Hepatocyte (in vitro differentiated cells): ENCODE results near the gene AGAP2. TPM values are rescaled to one million over a fixed set of nuclear protein-coding genes. Genes with fewer than 3 reads are reported as not detected.

Experiments
- DNase-seq: peaks from one replicate; pipeline ENCODE4 v3.0.0-alpha.2; 2016; ENCODE audit warnings: low spot score
- H2AFZ ChIP-seq: fragments of 200-600 bp; sonication (generic); 2 replicates; pipeline ENCODE4 v1.6.0; 2016; ENCODE audit warnings: antibody characterized with exemption, mild to moderate bottlenecking
- H3K27ac ChIP-seq: fragments of 200-600 bp; sonication (generic); 2 replicates; pipeline ENCODE4 v1.5.1; 2016; ENCODE audit warnings: mild to moderate bottlenecking
- H3K27me3 ChIP-seq: fragments of 200-600 bp; sonication (generic); 2 replicates; pipeline ENCODE4 v1.6.1; 2016
- H3K36me3 ChIP-seq: fragments of 200-600 bp; sonication (generic); replicated peaks from 2 replicates; pipeline ENCODE4 v1.5.1; 2016; ENCODE audit warnings: low read depth; ENCODE audit not compliant: insufficient read depth
- H3K4me1 ChIP-seq: fragments of 200-600 bp; sonication (generic); 2 replicates; pipeline ENCODE4 v1.5.1; 2016; ENCODE audit warnings: mild to moderate bottlenecking, moderate library complexity; ENCODE audit not compliant: insufficient read depth
- H3K4me2 ChIP-seq: fragments of 200-600 bp; sonication (generic); 2 replicates; pipeline ENCODE4 v1.6.0; 2016
- H3K4me3 ChIP-seq: fragments of 200-600 bp; sonication (generic); 2 replicates; pipeline ENCODE4 v1.5.1; 2016; ENCODE audit warnings: mild to moderate bottlenecking
- H3K79me2 ChIP-seq: fragments of 200-600 bp; sonication (generic); 2 replicates; pipeline ENCODE4 v1.6.0; 2017; ENCODE audit warnings: mild to moderate bottlenecking
- H3K9me2 ChIP-seq: fragments of 200-600 bp; sonication (generic); replicated peaks from 2 replicates; pipeline ENCODE4 v1.6.0; 2017; ENCODE audit warnings: mild to moderate bottlenecking; ENCODE audit not compliant: insufficient read depth
- H3K9me3 ChIP-seq: fragments of 200-600 bp; sonication (generic); 2 replicates; pipeline ENCODE4 v1.5.1; 2016; ENCODE audit warnings: low read depth, mild to moderate bottlenecking
- H4K20me1 ChIP-seq: fragments of 200-600 bp; sonication (generic); 2 replicates; pipeline ENCODE4 v1.6.0; 2016; ENCODE audit warnings: mild to moderate bottlenecking; ENCODE audit not compliant: insufficient read depth, poor library complexity, severe bottlenecking
- CTCF ChIP-seq: fragments of 200-600 bp; sonication (generic); IDR thresholded peaks from 2 replicates; pipeline ENCODE4 v1.5.1; 2016; ENCODE audit warnings: antibody characterized with exemption, mild to moderate bottlenecking; ENCODE audit not compliant: poor library complexity
- EZH2 ChIP-seq: fragments of 200-600 bp; sonication (generic); IDR thresholded peaks from 2 replicates; pipeline ENCODE4 v1.6.1; 2016; ENCODE audit warnings: antibody characterized with exemption, mild to moderate bottlenecking, borderline replicate concordance
- EZH2phosphoT487 ChIP-seq: fragments of 200-600 bp; sonication (generic); IDR thresholded peaks from one replicate; pipeline ENCODE4 v1.6.1; 2018; ENCODE audit warnings: antibody characterized with exemption, mild to moderate bottlenecking, low read depth, moderate library complexity; ENCODE audit not compliant: unreplicated experiment, severe bottlenecking
- WGBS: methylation state at CpG from one replicate; pipeline ENCODE4 v1.1.6; 2016; ENCODE audit warnings: low lambda C conversion rate; ENCODE audit errors: missing lambda C conversion rate; 5-methylcytosine and 5-hydroxymethylcytosine counted together
- polyA plus RNA-seq: library from polyadenylated mRNA; unstranded; fragments of >200 nt; fragmentation: Nextera tagmentation; extraction: Ambion mirVana; gene quantifications from 2 replicates; pipeline ENCODE4 v1.2.1, GENCODE V29; 2016
- total RNA-seq: library from RNA; depleted of rRNA; stranded (reverse); fragments of >200 nt; gene quantifications from 2 replicates; pipeline ENCODE4 v1.2.3, GENCODE V29; 2014

The AGAP2 gene
- total and polyA plus RNA-seq, 2 experiments from 2014 or later, result 0.04 to 0.33 TPM

GRCh38 chr12:57731411-57732080 lies 7.0 kb downstream of the AGAP2 start:
- Histone ChIP-seq H3K4me2 (no peak overlapping the region), H3K4me3 (no peak overlapping the region), H3K4me1 (peaks cover 16% of the 10 kb centered on the region), H2AFZ (no peak overlapping the region), H3K9me3 (no peaks in the 10 kb centered on the region), H3K79me2 (no peaks in the 10 kb centered on the region), H3K9me2 (no peaks in the 10 kb centered on the region), H4K20me1 (no peaks in the 10 kb centered on the region), H3K27me3 (peaks cover 96% of the 10 kb centered on the region), H3K36me3 (no peaks in the 10 kb centered on the region), H3K27ac (no peak overlapping the region)
- 80% methylated on average over 19 of the region's 19 CpGs for WGBS
- DNase-seq, result no peak
- TF ChIP-seq EZH2phosphoT487, result no peak
- no peak for TF ChIP-seq CTCF
- no peak for TF ChIP-seq EZH2

- no peak for TF ChIP-seq EZH2
- no peaks in the 10 kb centered on the region for H3K36me3 ChIP-seq
- peaks cover 92% of the 10 kb centered on the region for H3K27me3 ChIP-seq
- peaks cover 6% of the 10 kb centered on the region for H3K4me1 ChIP-seq
- no peaks in the 10 kb centered on the region for H4K20me1 ChIP-seq
- no peak overlapping the region for H2AFZ ChIP-seq
- H3K27ac ChIP-seq, result no peak overlapping the region
- H3K4me2 ChIP-seq, result no peak overlapping the region
- no peak for DNase-seq
- H3K4me3 ChIP-seq, result no peak overlapping the region
- WGBS, result 78% methylated on average over 13 of the region's 13 CpGs
- H3K9me3 ChIP-seq, result no peaks in the 10 kb centered on the region
- H3K9me2 ChIP-seq, result no peaks in the 10 kb centered on the region
- no peaks in the 10 kb centered on the region for H3K79me2 ChIP-seq
Observed at GRCh38 chr12:57730336-57731067, 8.0 kb downstream of the AGAP2 start.

GRCh38 chr12:57729321-57729844 lies 9.2 kb downstream of the AGAP2 start:
- H3K4me3 ChIP-seq, result no peak overlapping the region
- H4K20me1 ChIP-seq, result no peaks in the 10 kb centered on the region
- H3K27ac ChIP-seq, result no peak overlapping the region
- H3K9me2 ChIP-seq, result no peaks in the 10 kb centered on the region
- no peak overlapping the region for H3K4me2 ChIP-seq
- H2AFZ ChIP-seq, result no peak overlapping the region
- WGBS, result 69% methylated on average over 5 of the region's 5 CpGs
- peaks cover 90% of the 10 kb centered on the region for H3K27me3 ChIP-seq
- peaks cover 6% of the 10 kb centered on the region for H3K4me1 ChIP-seq
- no peak for DNase-seq
- no peak for TF ChIP-seq EZH2
- no peaks in the 10 kb centered on the region for H3K9me3 ChIP-seq
- H3K36me3 ChIP-seq, result no peaks in the 10 kb centered on the region
- H3K79me2 ChIP-seq, result no peaks in the 10 kb centered on the region

GRCh38 chr12:57727758-57728395 lies 10.7 kb downstream of the AGAP2 start:
- Histone ChIP-seq H2AFZ (no peak overlapping the region), H3K4me1 (peaks cover 6% of the 10 kb centered on the region), H4K20me1 (no peaks in the 10 kb centered on the region), H3K27ac (no peak overlapping the region), H3K9me3 (no peaks in the 10 kb centered on the region), H3K79me2 (no peaks in the 10 kb centered on the region), H3K4me3 (no peak overlapping the region), H3K9me2 (no peaks in the 10 kb centered on the region), H3K36me3 (no peaks in the 10 kb centered on the region), H3K27me3 (peaks cover 84% of the 10 kb centered on the region), H3K4me2 (no peak overlapping the region)
- TF ChIP-seq EZH2phosphoT487, result no peak
- no peak for TF ChIP-seq EZH2
- TF ChIP-seq CTCF, result no peak
- 32% methylated on average over 17 of the region's 21 CpGs for WGBS
- DNase-seq, result no peak
